Right lobe of liver (tissue), 6 donors: ENCODE measurements around the gene CUX1. TPM values are rescaled to one million over a fixed set of nuclear protein-coding genes. Genes with fewer than 3 reads are reported as not detected.

Experiments
- ATAC-seq, 4 donors: fragments of 200-7000 bp; cut with Tn5 transposase; one replicate each; pipeline ENCODE4 v1.9.1; 2020; ENCODE audit warnings: mild to moderate bottlenecking in 4 of 4, moderate library complexity in 4 of 4
- DNase-seq, 3 donors: peaks; one replicate each; pipeline ENCODE4 v3.0.0-alpha.2; 2020
- H3K27ac ChIP-seq, 3 donors: fragments of 200-600 bp; one replicate each; pipeline ENCODE4 v1.8.0; 2022
- H3K27me3 ChIP-seq, 2 donors: fragments of 200-600 bp; one replicate each; pipeline ENCODE4 v1.8.0; 2022
- H3K36me3 ChIP-seq, 4 donors: fragments of 200-600 bp; sonication (generic) in 1 of 4; one replicate each; pipeline versions ENCODE4 v1.5.1 to v1.8.0; 2017 to 2022; ENCODE audit warnings: control low read depth in 1 of 4
- H3K4me1 ChIP-seq, 4 donors: fragments of 200-600 bp; sonication (generic) in 1 of 4; one replicate each; pipeline versions ENCODE4 v1.5.1 to v1.8.0; 2017 to 2022; ENCODE audit warnings: control low read depth in 1 of 4
- H3K4me3 ChIP-seq, 3 donors: fragments of 200-600 bp; one replicate each; pipeline ENCODE4 v1.8.0; 2022
- H3K9me3 ChIP-seq, 4 donors: fragments of 200-600 bp; sonication (generic) in 1 of 4; one replicate each; pipeline versions ENCODE4 v1.5.1 to v1.8.0; 2017 to 2022; ENCODE audit warnings: control low read depth in 1 of 4
- POLR2A ChIP-seq: fragments of 450-650 bp; IDR thresholded peaks from one replicate; pipeline ENCODE4 v1.6.1; 2017; ENCODE audit warnings: antibody characterized with exemption, mild to moderate bottlenecking
- WGBS: methylation state at CpG from one replicate; pipeline ENCODE4 v1.1.6; 2018; ENCODE audit warnings: low coverage, low lambda C conversion rate; ENCODE audit not compliant: insufficient coverage; ENCODE audit errors: missing lambda C conversion rate; 5-methylcytosine and 5-hydroxymethylcytosine counted together
- intact Hi-C, 2 donors: fragments of 100-400 bp; cut with DNase I; formaldehyde crosslinking; loops; one replicate each; pipeline versions ENCODE4 v1.11.2 to v1.14.1; 2022
- total RNA-seq, 6 experiments: library from RNA; depleted of rRNA in 2 of 6; stranded (reverse); fragments of >200 nt in 2 of 6; fragmentation: NEBNext Ultra II Directional in 3 of 6; extraction: Animal tissue kit (Norgen Biotek cat#: 25700) in 3 of 6; gene quantifications; one replicate each; pipeline versions ENCODE4 v1.1.0 to v1.2.4, GENCODE V29; 2016 to 2023
- TF ChIP-seq, protein P1 (sequence below), 4 donors: fragments of 200-600 bp in 3 of 4; fragments of 450-650 bp in 1 of 4; IDR thresholded peaks; one replicate each; pipeline versions ENCODE4 v1.5.1 to v1.8.0; 2016 to 2022; ENCODE audit warnings: antibody characterized with exemption in 4 of 4, mild to moderate bottlenecking in 2 of 4
- donor health status: DM: no; HTN: yes; CAD: no.
- donor health status: DM: no; HTN: no; CAD: no.
- donor health status: DM: no; HTN: no; CAD: no.
- donor health status: DM: no; HTN: yes; CAD: no.
- donor health status: DM: no; HTN: yes; CAD: no.

CUX1 gene
- total RNA-seq, 6 experiments from 2014 or later, result 34.3 to 53.1 (median 40.6) TPM

DNA sequence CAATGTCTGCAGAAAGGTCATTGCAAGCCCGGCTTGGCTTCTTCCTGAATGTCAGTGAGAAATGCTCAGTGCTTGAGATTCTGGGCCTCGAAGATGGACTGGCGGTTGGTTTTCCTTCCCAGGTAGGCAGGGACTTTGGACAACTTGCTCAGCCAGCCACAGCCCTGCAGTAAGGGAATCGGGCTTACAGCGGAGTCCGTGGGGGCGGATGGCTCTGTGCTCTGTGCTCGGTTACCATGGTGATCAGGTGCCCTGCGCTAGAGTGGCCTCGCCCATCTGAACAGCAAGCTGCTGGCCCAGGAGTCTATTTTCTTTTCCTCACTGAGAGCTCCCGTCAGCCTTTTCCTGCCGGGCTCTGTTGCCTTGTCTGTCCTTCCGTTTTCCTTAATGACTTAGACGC is 391.4 kb downstream of the CUX1 start:
- H3K9me3 ChIP-seq, result no peaks in the 10 kb centered on the region
- H3K27ac ChIP-seq, result no peak overlapping the region
- intact Hi-C loops, result no loop called here
- WGBS, result 71% methylated on average over 3 of the region's 14 CpGs
- ATAC-seq (peak in 3 of 4 donors; percentile 16 to 28 (median 21)), DNase-seq (no peak)
- H3K27me3 ChIP-seq, result no peaks in the 10 kb centered on the region
- no peak for TF ChIP-seq POLR2A
- TF ChIP-seq, protein P1, sequence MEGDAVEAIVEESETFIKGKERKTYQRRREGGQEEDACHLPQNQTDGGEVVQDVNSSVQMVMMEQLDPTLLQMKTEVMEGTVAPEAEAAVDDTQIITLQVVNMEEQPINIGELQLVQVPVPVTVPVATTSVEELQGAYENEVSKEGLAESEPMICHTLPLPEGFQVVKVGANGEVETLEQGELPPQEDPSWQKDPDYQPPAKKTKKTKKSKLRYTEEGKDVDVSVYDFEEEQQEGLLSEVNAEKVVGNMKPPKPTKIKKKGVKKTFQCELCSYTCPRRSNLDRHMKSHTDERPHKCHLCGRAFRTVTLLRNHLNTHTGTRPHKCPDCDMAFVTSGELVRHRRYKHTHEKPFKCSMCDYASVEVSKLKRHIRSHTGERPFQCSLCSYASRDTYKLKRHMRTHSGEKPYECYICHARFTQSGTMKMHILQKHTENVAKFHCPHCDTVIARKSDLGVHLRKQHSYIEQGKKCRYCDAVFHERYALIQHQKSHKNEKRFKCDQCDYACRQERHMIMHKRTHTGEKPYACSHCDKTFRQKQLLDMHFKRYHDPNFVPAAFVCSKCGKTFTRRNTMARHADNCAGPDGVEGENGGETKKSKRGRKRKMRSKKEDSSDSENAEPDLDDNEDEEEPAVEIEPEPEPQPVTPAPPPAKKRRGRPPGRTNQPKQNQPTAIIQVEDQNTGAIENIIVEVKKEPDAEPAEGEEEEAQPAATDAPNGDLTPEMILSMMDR (IDR thresholded peaks at IDR 0.05), result no peak
- no peaks in the 10 kb centered on the region for H3K4me1 ChIP-seq
- H3K36me3 ChIP-seq, result peaks cover 0 to 24% (median 2%) of the 10 kb centered on the region in 4 donors
- no peak overlapping the region for H3K4me3 ChIP-seq

DNA sequence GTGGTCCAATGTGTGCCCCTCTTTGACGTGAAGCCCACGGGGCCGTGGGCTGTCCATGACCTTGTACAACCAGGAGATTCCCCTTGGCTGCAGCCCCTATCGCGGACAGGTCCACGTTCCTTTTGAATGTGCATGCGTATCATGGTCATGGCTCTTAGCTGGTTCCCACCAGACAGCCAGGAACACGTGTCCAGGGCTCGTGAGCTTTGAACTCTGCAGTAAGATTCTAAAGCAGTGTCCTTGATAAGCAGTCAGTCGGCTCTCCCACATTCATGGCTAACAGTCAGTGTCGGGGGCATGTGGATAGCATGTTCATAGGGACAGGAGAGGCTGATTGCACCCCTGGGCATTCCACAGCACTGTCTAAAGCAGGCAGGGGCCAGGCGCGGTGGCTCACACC is 393.4 kb downstream of the CUX1 start:
- intact Hi-C loops, result no loop called here
- whole genome bisulfite sequencing, result 14% methylated on average over 4 of the region's 13 CpGs
- Histone ChIP-seq H3K27me3 (no peaks in the 10 kb centered on the region), H3K36me3 (peaks cover 0 to 11% (median 0%) of the 10 kb centered on the region in 4 donors), H3K4me3 (no peak overlapping the region), H3K4me1 (no peaks in the 10 kb centered on the region), H3K27ac (no peak overlapping the region), H3K9me3 (no peaks in the 10 kb centered on the region)
- TF ChIP-seq, protein P1 (IDR thresholded peaks at IDR 0.05), result no peak
- no peak for TF ChIP-seq POLR2A
- peak; percentile 61 to 80 (median 74) for ATAC-seq
- no peak for DNase-seq

DNA sequence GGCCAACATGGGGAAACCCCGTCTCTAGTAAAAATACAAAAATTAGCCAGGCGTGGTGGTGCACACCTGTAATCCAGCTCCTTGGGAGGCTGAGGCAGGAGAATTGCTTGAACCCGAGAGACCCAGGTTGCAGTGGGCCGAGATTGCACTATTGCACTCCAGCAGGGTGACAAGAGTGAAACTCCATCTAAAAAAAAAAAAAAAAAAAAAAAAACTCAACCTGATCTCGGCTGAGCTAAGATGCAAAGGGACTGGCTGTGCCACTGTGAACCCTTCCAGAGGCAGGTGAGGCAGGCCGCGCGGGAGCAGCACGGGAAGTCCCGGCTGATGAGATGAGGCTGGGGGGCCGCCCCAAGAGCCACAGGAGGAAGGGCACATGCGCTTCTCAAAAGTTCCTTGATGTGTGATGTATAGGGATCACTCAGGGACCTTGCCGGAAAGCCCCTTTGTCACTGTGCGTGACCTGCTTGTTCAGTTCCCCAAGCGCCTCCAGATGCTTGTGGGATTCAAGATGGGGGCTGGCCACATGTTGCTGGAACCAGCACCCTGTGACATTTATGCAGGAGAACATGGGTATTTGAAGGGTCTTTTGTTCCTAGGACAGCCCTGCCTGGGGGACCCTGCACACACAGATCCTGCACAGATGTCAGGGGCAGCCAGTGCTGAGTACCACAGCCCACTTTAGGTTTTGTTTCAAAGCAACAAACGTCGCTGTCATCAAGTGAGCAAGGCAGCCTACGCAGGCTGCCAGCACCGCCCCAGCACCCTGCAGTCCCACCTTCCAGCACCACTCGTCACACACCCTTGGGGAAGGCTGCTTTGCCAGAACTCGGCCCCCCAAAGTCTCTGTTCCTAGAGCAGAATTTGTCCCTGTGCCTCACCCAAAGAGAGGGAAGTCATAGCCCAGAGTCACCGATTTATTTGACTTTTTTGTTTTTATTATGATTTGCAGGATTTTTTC is 394.4 kb downstream of the CUX1 start:
- TF ChIP-seq, protein P1 (IDR thresholded peaks at IDR 0.05), result no peak
- no peak for TF ChIP-seq POLR2A
- no peak overlapping the region for H3K4me3 ChIP-seq
- WGBS, result 95% methylated on average over 10 of the region's 22 CpGs
- no peaks in the 10 kb centered on the region for H3K4me1 ChIP-seq
- H3K27me3 ChIP-seq, result no peaks in the 10 kb centered on the region
- DNase-seq, result no peak
- no peak for ATAC-seq
- H3K36me3 ChIP-seq, result peaks cover 0 to 4% (median 0%) of the 10 kb centered on the region in 4 donors
- no peak overlapping the region for H3K27ac ChIP-seq
- H3K9me3 ChIP-seq, result no peaks in the 10 kb centered on the region
- intact Hi-C loops, result no loop called here

DNA sequence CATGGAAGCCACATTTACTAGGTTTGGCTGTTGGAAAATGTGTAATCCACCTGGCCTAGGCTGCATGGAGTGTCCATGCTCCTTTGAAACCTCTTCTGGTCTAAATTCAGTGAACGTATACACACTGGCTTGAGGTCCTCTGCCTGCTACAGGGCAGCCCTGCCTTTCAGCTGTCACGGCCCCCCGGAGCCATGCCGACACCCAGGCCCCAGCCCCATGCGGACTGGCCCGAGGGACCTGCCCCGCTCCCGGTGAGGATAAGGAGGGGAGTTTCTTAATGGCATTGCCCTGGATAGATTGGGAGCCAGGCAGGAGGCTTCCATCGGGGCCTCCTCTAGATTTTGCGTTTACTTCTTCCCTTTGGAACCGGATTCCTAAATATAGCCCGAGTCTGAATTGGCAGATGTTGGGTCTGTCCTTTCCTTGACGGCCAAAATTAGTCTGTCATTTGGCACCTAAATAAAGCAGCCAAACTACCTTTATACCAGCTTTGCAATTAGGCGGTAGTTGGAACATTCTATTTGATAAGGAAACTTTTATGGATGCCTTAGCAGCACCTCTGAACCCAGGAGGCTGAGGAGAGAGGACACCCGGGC is 397.1 kb downstream of the CUX1 start:
- Histone ChIP-seq H3K27ac (no peak overlapping the region), H3K4me3 (no peak overlapping the region), H3K4me1 (no peaks in the 10 kb centered on the region), H3K9me3 (no peaks in the 10 kb centered on the region), H3K27me3 (no peaks in the 10 kb centered on the region), H3K36me3 (peaks cover 0 to 4% (median 0%) of the 10 kb centered on the region in 4 donors)
- intact Hi-C loops, result no loop called here
- no peak for ATAC-seq
- TF ChIP-seq POLR2A, result no peak
- TF ChIP-seq, protein P1 (IDR thresholded peaks at IDR 0.05), result no peak
- DNase-seq, result no peak
- WGBS, result 68% methylated on average over 7 of the region's 15 CpGs
